Natural killer cell treated with Interleukin-12 subunit alpha and Interleukin-12 subunit beta and Interleukin-15 and Interleukin-18, amount 100 ng/mL, for 72 hours (primary cell): ENCODE measurements around the gene SCUBE1. TPM values are rescaled to one million over a fixed set of nuclear protein-coding genes. Genes with fewer than 3 reads are reported as not detected.
"Not testable (repeated sequence)": the region's sequence is repeated elsewhere in the genome, so short reads cannot be mapped to it uniquely, and the experiment has no call there.

Source experiments
- ATAC-seq, 2 donors: fragments of 150-1000 bp; cut with Tn5 transposase in 1 of 2; sonication (Bioruptor Pico), chemical (Tn5 transposase) in 1 of 2; 2 replicates each; pipeline ENCODE4 v1.10.0; 2021
- DNase-seq: peaks from one replicate; pipeline ENCODE4 v3.0.0; 2022; ENCODE audit warnings: low spot score
- H3K27ac Mint-ChIP-seq, 2 donors: 1 replicate in 1 of 2; 2 replicates in 1 of 2; pipeline ENCODE4 v1.8.0; 2022; ENCODE audit warnings: mixed read lengths in 2 of 2, mild to moderate bottlenecking in 1 of 2, moderate library complexity in 1 of 2
- H3K27me3 Mint-ChIP-seq, 2 donors: 1 replicate in 1 of 2; 2 replicates in 1 of 2; pipeline ENCODE4 v1.8.0; 2022; ENCODE audit warnings: mixed read lengths in 2 of 2
- H3K36me3 Mint-ChIP-seq: one replicate; pipeline ENCODE4 v1.8.0; 2022; ENCODE audit warnings: mixed read lengths
- H3K4me1 Mint-ChIP-seq, 2 donors: 1 replicate in 1 of 2; 2 replicates in 1 of 2; pipeline ENCODE4 v1.8.0; 2022; ENCODE audit warnings: low read depth in 2 of 2, mixed read lengths in 2 of 2, mild to moderate bottlenecking in 1 of 2
- H3K4me3 Mint-ChIP-seq: one replicate; pipeline ENCODE4 v1.8.0; 2022; ENCODE audit warnings: mixed read lengths
- H3K9me3 Mint-ChIP-seq: 2 replicates; pipeline ENCODE4 v1.8.0; 2022; ENCODE audit warnings: mixed read lengths
- total RNA-seq, 2 donors: library from RNA; stranded (reverse); gene quantifications; one replicate each; pipeline ENCODE4 v1.2.3, GENCODE V29; 2022

Gene SCUBE1
- total RNA-seq, 2 donors from 2014 or later: 0.14 TPM; not detected in 1

- H3K36me3 Mint-ChIP-seq: peaks cover 12% of the 10 kb centered on the region
- peak overlapping the region in 1 of 2 donors; percentile 7 for H3K27ac Mint-ChIP-seq
- H3K4me1 Mint-ChIP-seq: peaks cover 22 to 32% of the 10 kb centered on the region in 2 donors
- peak overlapping the region; percentile 1 for H3K4me3 Mint-ChIP-seq
- peaks cover 57 to 76% of the 10 kb centered on the region in 2 donors for H3K27me3 Mint-ChIP-seq
- peaks cover 4% of the 10 kb centered on the region for H3K9me3 Mint-ChIP-seq
- peak; percentile 87 to 94 for ATAC-seq
- peak; percentile 68 for DNase-seq
Measured at GRCh38 chr22:43376765-43377547, 33.8 kb upstream of the SCUBE1 start.

- H3K27ac Mint-ChIP-seq: peak overlapping the region in 1 of 2 donors; percentile 7
- H3K27me3 Mint-ChIP-seq: peaks cover 59 to 78% of the 10 kb centered on the region in 2 donors
- H3K4me1 Mint-ChIP-seq: peaks cover 22 to 26% of the 10 kb centered on the region in 2 donors
- DNase-seq (no peak), ATAC-seq (no peak)
- H3K4me3 Mint-ChIP-seq: no peak overlapping the region
- peaks cover 12% of the 10 kb centered on the region for H3K36me3 Mint-ChIP-seq
- H3K9me3 Mint-ChIP-seq: peaks cover 4% of the 10 kb centered on the region
Measured at GRCh38 chr22:43375951-43376455, 32.8 kb upstream of the SCUBE1 start.

GRCh38 chr22:43370036-43370435, 26.9 kb upstream of the SCUBE1 start:
- no peak for DNase-seq

GRCh38 chr22:43365715-43366440, 22.7 kb upstream of the SCUBE1 start:
- Mint-ChIP-seq H3K9me3 (no peaks in the 10 kb centered on the region), H3K4me1 (no peaks in the 10 kb centered on the region), H3K4me3 (no peak overlapping the region), H3K36me3 (no peaks in the 10 kb centered on the region), H3K27me3 (peaks cover 31 to 40% of the 10 kb centered on the region in 2 donors), H3K27ac (no peak overlapping the region)
- no peak for ATAC-seq
- DNase-seq: peak; percentile 22

More at GRCh38 chr22:43370036-43370435, 26.9 kb upstream of the SCUBE1 start:
- Mint-ChIP-seq H3K9me3 (peaks cover 4% of the 10 kb centered on the region), H3K27me3 (peaks cover 46 to 54% of the 10 kb centered on the region in 2 donors), H3K27ac (no peak overlapping the region), H3K36me3 (peaks cover 6% of the 10 kb centered on the region), H3K4me1 (no peaks in the 10 kb centered on the region), H3K4me3 (no peak overlapping the region)
- no peak for ATAC-seq

- no peak overlapping the region for H3K4me3 Mint-ChIP-seq
- H3K27me3 Mint-ChIP-seq: peaks cover 30 to 33% of the 10 kb centered on the region in 2 donors
- H3K9me3 Mint-ChIP-seq: no peaks in the 10 kb centered on the region
- no peaks in the 10 kb centered on the region for H3K36me3 Mint-ChIP-seq
- H3K4me1 Mint-ChIP-seq: no peaks in the 10 kb centered on the region
- ATAC-seq (no peak), DNase-seq (peak; percentile 40)
- H3K27ac Mint-ChIP-seq: no peak overlapping the region
Measured at GRCh38 chr22:43364169-43364435, 20.9 kb upstream of the SCUBE1 start.

- no peaks in the 10 kb centered on the region for H3K36me3 Mint-ChIP-seq
- no peak overlapping the region for H3K4me3 Mint-ChIP-seq
- no peaks in the 10 kb centered on the region for H3K9me3 Mint-ChIP-seq
- DNase-seq: peak; percentile 23
- no peak for ATAC-seq
- peaks cover 27 to 30% of the 10 kb centered on the region in 2 donors for H3K27me3 Mint-ChIP-seq
- no peak overlapping the region for H3K27ac Mint-ChIP-seq
- H3K4me1 Mint-ChIP-seq: no peaks in the 10 kb centered on the region
Measured at GRCh38 chr22:43363315-43364168, 20.4 kb upstream of the SCUBE1 start.

GRCh38 chr22:43360576-43360975, 17.4 kb upstream of the SCUBE1 start:
- no peak for ATAC-seq
- Mint-ChIP-seq H3K4me3 (no peak overlapping the region), H3K4me1 (peaks cover 0 to 4% of the 10 kb centered on the region in 2 donors), H3K9me3 (no peaks in the 10 kb centered on the region), H3K27me3 (peaks cover 16 to 25% of the 10 kb centered on the region in 2 donors), H3K36me3 (no peaks in the 10 kb centered on the region), H3K27ac (no peak overlapping the region)
- peak; percentile 16 for DNase-seq

- DNase-seq: peak; percentile 60
- ATAC-seq: no peak
- Mint-ChIP-seq H3K4me3 (no peak overlapping the region), H3K27ac (no peak overlapping the region), H3K4me1 (peaks cover 0 to 4% of the 10 kb centered on the region in 2 donors), H3K9me3 (no peaks in the 10 kb centered on the region), H3K36me3 (no peaks in the 10 kb centered on the region), H3K27me3 (peaks cover 12 to 17% of the 10 kb centered on the region in 2 donors)
Measured at GRCh38 chr22:43356881-43357280, 13.7 kb upstream of the SCUBE1 start.

GRCh38 chr22:43355688-43356087, 12.5 kb upstream of the SCUBE1 start:
- ATAC-seq, H3K4me3 Mint-ChIP-seq, H3K27ac Mint-ChIP-seq, H3K36me3 Mint-ChIP-seq, H3K4me1 Mint-ChIP-seq, H3K9me3 Mint-ChIP-seq: not testable (repeated sequence)
- DNase-seq: peak; percentile 56
- peaks cover under 1 to 15% of the 10 kb centered on the region in 2 donors for H3K27me3 Mint-ChIP-seq

GRCh38 chr22:43351966-43352345, 8.8 kb upstream of the SCUBE1 start:
- no peak overlapping the region for H3K27ac Mint-ChIP-seq
- DNase-seq (peak; percentile 23), ATAC-seq (no peak)
- H3K4me1 Mint-ChIP-seq: peaks cover 0 to 4% of the 10 kb centered on the region in 2 donors
- H3K27me3 Mint-ChIP-seq: peaks cover 15 to 25% of the 10 kb centered on the region in 2 donors
- no peaks in the 10 kb centered on the region for H3K36me3 Mint-ChIP-seq
- H3K9me3 Mint-ChIP-seq: no peaks in the 10 kb centered on the region
- H3K4me3 Mint-ChIP-seq: no peak overlapping the region

- H3K4me3 Mint-ChIP-seq: no peak overlapping the region
- H3K4me1 Mint-ChIP-seq: peaks cover 7 to 14% of the 10 kb centered on the region in 2 donors
- H3K9me3 Mint-ChIP-seq: no peaks in the 10 kb centered on the region
- no peak for ATAC-seq
- DNase-seq: peak; percentile 52
- H3K27me3 Mint-ChIP-seq: peaks cover 23 to 31% of the 10 kb centered on the region in 2 donors
- H3K36me3 Mint-ChIP-seq: no peaks in the 10 kb centered on the region
- H3K27ac Mint-ChIP-seq: no peak overlapping the region
Measured at GRCh38 chr22:43349636-43350035, 6.5 kb upstream of the SCUBE1 start.

- Mint-ChIP-seq H3K36me3 (no peaks in the 10 kb centered on the region), H3K4me1 (peaks cover 14 to 15% of the 10 kb centered on the region in 2 donors), H3K27ac (peak overlapping the region in 1 of 2 donors; percentile 33), H3K9me3 (no peaks in the 10 kb centered on the region), H3K4me3 (no peak overlapping the region), H3K27me3 (peaks cover 43 to 45% of the 10 kb centered on the region in 2 donors)
- ATAC-seq (peak; percentile 59 to 72), DNase-seq (peak; percentile 73)
Measured at GRCh38 chr22:43346521-43346929, 3.4 kb upstream of the SCUBE1 start.

- no peaks in the 10 kb centered on the region for H3K9me3 Mint-ChIP-seq
- H3K27ac Mint-ChIP-seq: peak overlapping the region in 1 of 2 donors; percentile 33
- H3K36me3 Mint-ChIP-seq: no peaks in the 10 kb centered on the region
- no peak for DNase-seq
- H3K27me3 Mint-ChIP-seq: peaks cover 50 to 51% of the 10 kb centered on the region in 2 donors
- peak overlapping the region; percentile 4 for H3K4me3 Mint-ChIP-seq
- peaks cover 14 to 15% of the 10 kb centered on the region in 2 donors for H3K4me1 Mint-ChIP-seq
- ATAC-seq: peak; percentile 46 to 81
Measured at GRCh38 chr22:43345761-43346301, 2.7 kb upstream of the SCUBE1 start.
